HepG2 (cell line): ENCODE results near the gene BHLHE23. TPM values are rescaled to one million over a fixed set of nuclear protein-coding genes. Genes with fewer than 3 reads are reported as not detected.

Experiments
- CREB3 ChIP-seq: sonication (generic); formaldehyde crosslinking; IDR thresholded peaks from 2 replicates; pipeline ENCODE4 v1.5.0; 2020; ENCODE audit warnings: missing genetic modification reagents
- HOMEZ ChIP-seq: IDR thresholded peaks from 2 replicates; pipeline ENCODE4 v1.6.1; 2016; ENCODE audit warnings: low read depth
- MNT ChIP-seq: fragments of 450-650 bp; IDR thresholded peaks from 2 replicates; pipeline ENCODE4 v1.6.1; 2016
- PLRG1 ChIP-seq: fragments of 450-650 bp; conservative IDR thresholded peaks from 2 replicates; pipeline ENCODE4 v1.6.1; 2016
- SRSF4 ChIP-seq: fragments of 200-400 bp; formaldehyde crosslinking; IDR thresholded peaks from one replicate; pipeline ENCODE4 v1.6.1; 2018; ENCODE audit warnings: mild to moderate bottlenecking, low read depth, low read length, moderate library complexity; ENCODE audit not compliant: poor library complexity, severe bottlenecking
- ZFP1 ChIP-seq: IDR thresholded peaks from 2 replicates; pipeline ENCODE4 v1.6.1; 2016
- ZHX2 ChIP-seq, 2 experiments: sonication (generic) in 1 of 2; formaldehyde crosslinking in 1 of 2; IDR thresholded peaks; 2 replicates each; pipeline versions ENCODE4 v1.6.1 to v1.9.0; 2014 to 2022; ENCODE audit warnings: antibody characterized with exemption in 1 of 2, borderline replicate concordance in 1 of 2, inconsistent platforms in 1 of 2, low read depth in 1 of 2, missing genetic modification reagents in 1 of 2
- ZMYM2 ChIP-seq: sonication (generic); formaldehyde crosslinking; IDR thresholded peaks from 2 replicates; pipeline ENCODE4 v1.8.0; 2022; ENCODE audit warnings: mild to moderate bottlenecking, missing genetic modification reagents
- ZNF180 ChIP-seq: sonication (generic); formaldehyde crosslinking; IDR thresholded peaks from 2 replicates; pipeline ENCODE4 v1.4.0; 2020; ENCODE audit warnings: low read depth, missing genetic modification reagents, borderline replicate concordance
- ZNF263 ChIP-seq: sonication (generic); formaldehyde crosslinking; IDR thresholded peaks from 2 replicates; pipeline ENCODE4 v1.4.0; 2020; ENCODE audit warnings: missing genetic modification reagents
- ZNF317 ChIP-seq: sonication (generic); formaldehyde crosslinking; IDR thresholded peaks from 2 replicates; pipeline ENCODE4 v1.5.0; 2020; ENCODE audit warnings: mild to moderate bottlenecking, missing genetic modification reagents
- ZNF513 ChIP-seq: sonication (generic); formaldehyde crosslinking; conservative IDR thresholded peaks from 2 replicates; pipeline ENCODE4 v1.5.0; 2020; ENCODE audit warnings: missing genetic modification reagents
- ZUFSP ChIP-seq: sonication (generic); formaldehyde crosslinking; IDR thresholded peaks from 2 replicates; pipeline ENCODE4 v1.9.0; 2021; ENCODE audit warnings: missing genetic modification reagents, mild to moderate bottlenecking, borderline replicate concordance
- polyA plus RNA-seq, 8 experiments: library from polyadenylated mRNA; depleted of rRNA in 3 of 8; stranded (reverse) in 7 of 8; unstranded in 1 of 8; fragments of >200 nt; fragmentation: Illumina TruSeq in 4 of 8; extraction: Trizol in 4 of 8; gene quantifications; 2 replicates each; pipeline versions ENCODE4 v1.2.1 to v1.2.3, GENCODE V29; 2011 to 2016; ENCODE audit warnings: low read depth in 4 of 8, missing spikeins in 1 of 8, mixed read lengths in 1 of 8; ENCODE audit not compliant: insufficient read depth in 1 of 8
- total RNA-seq, 5 experiments: library from RNA; depleted of rRNA; stranded (reverse); fragments of >200 nt; fragmentation: Illumina TruSeq; extraction: Trizol; gene quantifications; 2 replicates each; pipeline ENCODE4 v1.2.3, GENCODE V29; 2016; ENCODE audit warnings: low read depth in 1 of 5

The BHLHE23 gene
- total and polyA plus RNA-seq, 2 of the 13 experiments (the other 11 are each of a cell fraction or from before 2014, with no cell fraction given), result not detected

GRCh38 chr20:63015662-63016361 is 9.0 kb upstream of the BHLHE23 start (continued):
- TF ChIP-seq ZNF180 (CRISPR knock-in tag) (no peak), ZNF513 (CRISPR knock-in tag) (no peak), MNT (peak; percentile 61), ZMYM2 (CRISPR knock-in tag) (no peak), CREB3 (CRISPR knock-in tag) (no peak), HOMEZ (CRISPR knock-in tag) (no peak), SRSF4 (no peak), ZFP1 (no peak), PLRG1 (no peak), ZNF317 (CRISPR knock-in tag) (no peak), ZUFSP (no peak), ZNF263 (peak; percentile 67), ZHX2 (IDR thresholded peaks at IDR 0.05; ENCODE audit: low read depth) (no peak), ZHX2 (CRISPR knock-in tag; IDR thresholded peaks at IDR 0.05; ENCODE audit: borderline replicate concordance) (no peak)
